GM18498 (cell line): Measurements from ENCODE around the gene MPHOSPH9.

Source experiments
- ATAC-seq: cut with Tn5 transposase; IDR thresholded peaks from one replicate; pipeline ENCODE4 v1.9.1; 2021; ENCODE audit warnings: mild to moderate bottlenecking, moderate library complexity; ENCODE audit not compliant: unreplicated experiment

The MPHOSPH9 gene

GRCh38 chr12:123131291-123131832 lies 101.6 kb downstream of the MPHOSPH9 start:
- ATAC-seq = no peak

- no peak for ATAC-seq
These were observed 103.3 kb downstream of the MPHOSPH9 start for GRCh38 chr12:123129621-123130020.

- no peak for ATAC-seq
These were observed 105.8 kb downstream of the MPHOSPH9 start for GRCh38 chr12:123127182-123127495.

- no peak for ATAC-seq
These were observed 106.4 kb downstream of the MPHOSPH9 start for GRCh38 chr12:123126294-123127181.

- ATAC-seq = no peak
These were observed 110.3 kb downstream of the MPHOSPH9 start for GRCh38 chr12:123122626-123123025.

GRCh38 chr12:123121670-123122069 lies 111.3 kb downstream of the MPHOSPH9 start:
- ATAC-seq = no peak

GRCh38 chr12:123120452-123121166 lies 112.3 kb downstream of the MPHOSPH9 start:
- peak; percentile 21 for ATAC-seq

GRCh38 chr12:123119808-123120207 lies 113.1 kb downstream of the MPHOSPH9 start:
- ATAC-seq = peak; percentile 77

GRCh38 chr12:123118497-123118896 lies 114.4 kb downstream of the MPHOSPH9 start:
- ATAC-seq = no peak

- no peak for ATAC-seq
These were observed 117.4 kb downstream of the MPHOSPH9 start for GRCh38 chr12:123115409-123116121.

- ATAC-seq = no peak
These were observed 118.4 kb downstream of the MPHOSPH9 start for GRCh38 chr12:123114304-123115083.

GRCh38 chr12:123113026-123113425 lies 119.9 kb downstream of the MPHOSPH9 start:
- no peak for ATAC-seq

- no peak for ATAC-seq
These were observed 121.3 kb downstream of the MPHOSPH9 start for GRCh38 chr12:123111498-123112165.

- no peak for ATAC-seq
These were observed 123.6 kb downstream of the MPHOSPH9 start for GRCh38 chr12:123109319-123109772.

- no peak for ATAC-seq
These were observed 124.3 kb downstream of the MPHOSPH9 start for GRCh38 chr12:123108682-123109066.

- ATAC-seq = no peak
These were observed 124.8 kb downstream of the MPHOSPH9 start for GRCh38 chr12:123107926-123108681.

GRCh38 chr12:123106640-123107359 lies 126.1 kb downstream of the MPHOSPH9 start:
- ATAC-seq = no peak

- ATAC-seq = no peak
These were observed 127.6 kb downstream of the MPHOSPH9 start for GRCh38 chr12:123105211-123105826.
